ENCODE measurements around the gene TTI1.

GRCh38 chr20:38004416-38004815, 28.8 kb downstream of the TTI1 start:
- TF ChIP-seq EP300 (IDR thresholded peaks at IDR 0.05; ENCODE audit: borderline replicate concordance in 1 of 2, low read depth in 1 of 2, low read length in 1 of 2), result no peak
- TF ChIP-seq, protein P1, sequence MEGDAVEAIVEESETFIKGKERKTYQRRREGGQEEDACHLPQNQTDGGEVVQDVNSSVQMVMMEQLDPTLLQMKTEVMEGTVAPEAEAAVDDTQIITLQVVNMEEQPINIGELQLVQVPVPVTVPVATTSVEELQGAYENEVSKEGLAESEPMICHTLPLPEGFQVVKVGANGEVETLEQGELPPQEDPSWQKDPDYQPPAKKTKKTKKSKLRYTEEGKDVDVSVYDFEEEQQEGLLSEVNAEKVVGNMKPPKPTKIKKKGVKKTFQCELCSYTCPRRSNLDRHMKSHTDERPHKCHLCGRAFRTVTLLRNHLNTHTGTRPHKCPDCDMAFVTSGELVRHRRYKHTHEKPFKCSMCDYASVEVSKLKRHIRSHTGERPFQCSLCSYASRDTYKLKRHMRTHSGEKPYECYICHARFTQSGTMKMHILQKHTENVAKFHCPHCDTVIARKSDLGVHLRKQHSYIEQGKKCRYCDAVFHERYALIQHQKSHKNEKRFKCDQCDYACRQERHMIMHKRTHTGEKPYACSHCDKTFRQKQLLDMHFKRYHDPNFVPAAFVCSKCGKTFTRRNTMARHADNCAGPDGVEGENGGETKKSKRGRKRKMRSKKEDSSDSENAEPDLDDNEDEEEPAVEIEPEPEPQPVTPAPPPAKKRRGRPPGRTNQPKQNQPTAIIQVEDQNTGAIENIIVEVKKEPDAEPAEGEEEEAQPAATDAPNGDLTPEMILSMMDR (IDR thresholded peaks at IDR 0.05), result no peak
